Measurements from ENCODE around the gene KCNMB4.
"Not testable (repeated sequence)": the region's sequence is repeated elsewhere in the genome, so short reads cannot be mapped to it uniquely, and the experiment has no call there.

The KCNMB4 gene

DNA sequence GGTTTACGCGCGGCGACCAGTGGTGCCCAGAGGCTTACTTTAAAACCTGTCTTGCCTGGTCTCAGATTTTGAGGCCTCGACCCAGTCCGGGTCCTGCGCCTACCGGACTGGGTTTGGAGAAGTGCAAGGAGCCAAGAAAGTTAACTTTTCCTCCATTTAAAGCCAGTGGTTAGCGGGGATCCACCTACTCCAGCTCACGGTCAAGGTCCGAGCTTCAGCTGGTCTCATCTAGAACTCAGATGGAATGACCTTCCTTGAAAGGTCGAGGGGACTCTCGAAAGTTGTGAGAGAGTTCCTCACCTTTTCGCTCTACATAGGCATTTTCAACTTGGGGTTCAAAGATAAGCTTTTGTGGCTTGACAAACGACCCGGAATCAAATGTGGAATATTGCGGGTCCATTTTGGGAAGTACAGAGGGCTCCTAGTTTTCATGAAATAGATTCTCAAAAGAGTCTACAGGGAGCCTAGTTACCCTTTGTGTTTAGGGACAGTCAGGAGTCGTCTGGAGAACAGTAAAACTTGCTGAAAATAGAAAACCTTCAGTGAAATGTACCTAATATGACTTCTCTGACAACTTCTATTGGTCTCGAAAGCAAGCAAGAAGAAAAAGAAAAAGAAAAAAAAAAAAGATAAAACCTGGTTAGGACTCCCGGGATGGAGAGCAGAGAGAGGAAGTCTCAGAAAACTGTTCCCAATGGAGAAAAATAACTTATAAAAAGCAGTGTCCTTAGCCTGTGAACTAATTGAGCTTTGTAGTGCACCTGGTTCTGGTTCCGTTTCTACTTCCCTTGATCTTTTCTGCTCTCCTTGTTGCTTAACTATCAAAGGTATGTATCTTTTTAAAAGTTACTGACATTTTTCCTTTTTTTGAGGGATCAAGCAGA lies 1.4 kb downstream of the KCNMB4 start:
- no peak for DNase-seq (ENCODE audit: extremely low read depth in 1 of 2, low read depth in 1 of 2)

DNA sequence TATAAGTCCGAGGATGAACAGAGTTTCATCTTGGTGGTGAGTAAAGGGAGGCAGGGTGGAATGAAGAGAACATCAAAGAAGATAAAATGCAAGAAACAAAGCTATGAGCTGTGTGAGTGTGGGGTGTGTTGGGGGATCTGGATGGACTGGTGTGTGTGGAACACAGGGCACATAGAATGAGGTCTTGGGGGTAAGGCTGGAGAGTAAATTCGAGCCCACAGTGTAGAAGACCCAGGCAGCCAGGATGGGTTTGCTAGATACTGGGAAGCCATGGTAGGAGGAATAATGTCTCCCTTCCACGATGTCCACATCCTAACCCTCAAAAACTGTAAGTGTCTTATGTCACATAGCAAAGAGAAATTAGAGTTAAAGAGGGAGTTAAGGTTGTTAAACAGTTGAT lies 6.8 kb downstream of the KCNMB4 start:
- DNase-seq (ENCODE audit: extremely low read depth in 1 of 2, low read depth in 1 of 2): no peak

DNA sequence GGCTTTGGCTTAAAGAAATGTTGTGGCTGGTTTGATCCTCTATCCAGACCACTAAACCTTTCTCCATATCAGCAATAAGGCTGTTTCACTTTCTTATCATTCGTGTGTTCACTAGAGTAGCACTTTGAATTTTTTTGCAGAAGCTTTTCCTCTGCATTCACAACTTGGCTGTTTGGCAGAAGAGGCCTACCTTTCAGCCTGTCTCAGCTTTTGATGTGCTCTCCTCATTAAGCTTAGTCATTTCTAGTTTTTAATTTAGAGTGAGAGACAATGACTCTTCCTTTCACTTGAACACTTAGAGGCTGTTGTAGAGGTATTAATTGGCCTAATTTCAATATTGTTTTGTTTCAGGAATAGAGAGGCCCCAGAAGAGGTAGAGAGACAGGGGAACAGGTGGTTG lies 13.8 kb downstream of the KCNMB4 start:
- DNase-seq (ENCODE audit: extremely low read depth in 1 of 2, low read depth in 1 of 2): no peak

DNA sequence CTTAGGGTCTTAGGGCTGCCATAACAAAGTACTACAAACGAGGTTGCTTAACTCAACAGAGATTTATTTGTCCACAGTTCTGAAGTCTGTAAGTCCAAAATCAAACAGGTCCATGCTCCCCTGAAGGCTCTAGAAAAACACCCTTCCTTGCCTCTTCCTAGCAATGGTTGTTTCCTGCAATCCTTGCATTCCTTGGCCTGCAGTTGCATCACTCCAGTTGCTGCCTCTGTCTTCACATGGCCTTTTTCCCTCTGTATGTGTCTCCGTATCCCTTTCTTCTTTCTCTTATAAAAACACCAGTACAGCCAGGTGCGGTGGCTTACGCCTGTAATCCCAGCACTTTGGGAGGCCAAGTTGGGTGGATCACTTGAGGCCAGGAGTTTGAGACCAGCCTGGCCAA lies 17.4 kb downstream of the KCNMB4 start:
- DNase-seq (ENCODE audit: extremely low read depth in 1 of 2, low read depth in 1 of 2): no peak

DNA sequence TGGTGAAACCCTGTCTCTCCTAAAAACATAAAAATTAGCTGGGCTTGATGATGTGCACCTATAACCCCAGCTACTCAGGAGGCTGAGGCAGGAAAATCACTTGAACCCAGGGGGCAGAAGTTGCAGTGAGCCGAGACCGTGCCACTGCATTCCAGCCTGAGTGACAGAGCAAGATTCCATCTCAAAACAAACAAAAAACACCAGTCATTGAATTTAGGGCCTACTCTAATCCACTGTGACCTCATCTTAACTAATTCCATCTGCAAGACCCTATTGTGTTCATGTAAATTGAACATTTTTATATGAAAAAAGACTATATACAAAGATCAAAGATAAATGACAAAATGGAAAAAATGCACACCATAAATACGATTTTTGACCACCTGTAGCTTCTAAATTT lies 17.8 kb downstream of the KCNMB4 start:
- DNase-seq (ENCODE audit: extremely low read depth in 1 of 2, low read depth in 1 of 2): no peak

DNA sequence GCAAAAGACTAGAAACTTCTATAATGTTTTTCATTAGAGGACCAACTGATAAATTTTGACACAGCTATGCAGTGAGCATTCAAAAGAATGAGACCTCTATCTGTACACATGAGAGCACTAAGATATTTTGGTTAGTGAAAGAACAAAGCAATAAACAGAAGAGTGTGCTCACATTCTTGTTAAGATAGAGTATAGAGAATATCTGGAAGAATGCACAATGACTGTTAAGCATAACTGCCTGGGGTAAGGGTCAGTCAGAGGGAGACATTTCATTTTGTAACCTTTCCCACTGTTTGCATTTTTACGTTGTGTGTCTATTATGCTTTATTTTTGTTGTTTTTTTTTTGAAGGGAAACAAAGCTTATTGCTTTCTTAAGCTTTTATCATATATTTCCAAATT lies 20.7 kb downstream of the KCNMB4 start:
- DNase-seq (ENCODE audit: extremely low read depth in 1 of 2, low read depth in 1 of 2): no peak

DNA sequence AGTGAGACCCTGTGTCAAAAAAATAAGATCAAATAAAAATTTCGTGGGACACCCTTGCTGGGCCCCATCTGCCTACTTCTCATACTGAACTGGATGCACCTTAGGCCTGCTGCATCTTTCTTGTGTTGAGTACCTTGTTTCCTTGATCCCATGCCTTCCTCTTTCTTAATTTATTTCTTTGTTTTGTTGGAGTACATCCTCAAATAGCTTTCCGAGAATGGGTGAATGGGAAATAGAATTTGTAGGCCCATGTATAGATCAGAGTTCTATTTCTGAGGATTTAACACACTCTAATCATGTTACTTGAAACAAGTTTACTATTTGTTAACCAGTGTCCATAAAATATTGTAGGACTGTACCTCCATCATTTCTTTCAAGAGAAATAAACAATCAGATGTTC lies 23.6 kb downstream of the KCNMB4 start:
- DNase-seq (ENCODE audit: extremely low read depth in 1 of 2, low read depth in 1 of 2): no peak

DNA sequence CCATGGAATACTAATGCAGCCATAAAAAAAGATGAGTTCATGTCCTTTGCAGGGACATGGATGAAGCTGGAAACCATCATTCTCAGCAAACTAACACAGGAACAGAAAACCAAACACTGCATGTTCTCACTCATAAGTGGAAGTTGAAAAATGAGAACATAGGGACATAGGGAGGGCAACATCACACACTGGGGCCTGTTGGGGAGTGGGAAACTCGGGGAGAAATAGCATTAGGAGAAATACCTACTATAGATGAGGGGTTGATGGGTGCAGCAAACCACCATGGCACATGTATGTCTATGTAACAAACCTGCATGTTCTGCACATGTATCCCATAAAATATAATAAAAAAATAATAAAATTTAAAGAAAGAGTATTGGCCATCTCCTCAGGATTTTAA lies 26.5 kb downstream of the KCNMB4 start:
- not testable (repeated sequence) for DNase-seq (ENCODE audit: extremely low read depth in 1 of 2, low read depth in 1 of 2)

DNA sequence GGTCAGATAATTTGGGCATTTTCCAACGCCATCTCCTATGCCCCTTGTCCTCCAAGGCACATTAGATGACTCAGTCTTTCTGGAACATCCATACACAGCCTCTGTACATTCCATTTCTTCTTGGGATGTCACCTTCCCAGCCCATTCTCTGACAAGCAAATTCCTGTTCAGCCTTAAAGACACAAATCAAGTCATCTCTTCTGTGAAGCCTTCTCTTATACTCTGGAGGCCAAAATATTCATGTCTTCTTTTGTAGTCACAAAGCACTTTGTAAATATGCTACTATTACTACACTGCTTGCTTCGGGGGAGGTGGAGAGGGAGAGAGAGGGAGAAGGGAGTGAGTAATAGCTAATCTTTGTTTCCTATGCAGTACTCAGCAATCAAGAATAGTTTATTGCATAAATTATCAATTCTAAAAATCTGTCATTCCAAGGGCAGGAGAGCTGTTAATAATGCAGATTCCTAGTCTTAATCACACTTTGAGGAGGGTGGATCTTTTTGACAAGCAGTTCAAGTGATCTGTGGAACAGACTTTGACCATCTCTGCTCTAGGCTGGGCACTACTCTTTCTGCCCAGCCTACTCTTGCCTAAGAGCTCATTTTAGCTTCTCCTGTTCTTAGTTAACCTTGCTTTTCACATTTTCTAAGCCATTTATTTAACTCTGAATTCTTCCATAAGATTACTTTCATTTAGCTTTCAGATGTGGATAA lies 27.9 kb downstream of the KCNMB4 start:
- DNase-seq (ENCODE audit: extremely low read depth in 1 of 2, low read depth in 1 of 2): no peak

DNA sequence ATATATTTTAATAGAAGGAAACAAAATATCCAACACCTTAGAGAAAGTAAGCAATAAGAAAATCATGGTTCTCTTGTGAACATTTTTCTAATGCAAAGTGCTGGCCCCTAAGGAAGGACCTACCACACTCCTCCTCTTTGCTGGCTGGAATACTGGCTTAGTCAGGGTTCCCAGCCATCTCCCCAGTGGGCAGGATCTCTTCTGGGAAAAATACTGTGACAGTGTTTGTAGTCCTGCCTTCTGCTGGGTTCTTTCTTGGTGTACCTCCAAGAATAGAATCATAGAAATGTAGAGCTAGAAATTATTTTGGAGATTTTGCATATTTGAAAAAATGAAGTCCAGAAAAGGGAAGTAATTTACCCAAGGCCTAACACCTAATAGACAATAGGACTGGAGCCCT lies 31.9 kb downstream of the KCNMB4 start:
- DNase-seq (ENCODE audit: extremely low read depth in 1 of 2, low read depth in 1 of 2): no peak

DNA sequence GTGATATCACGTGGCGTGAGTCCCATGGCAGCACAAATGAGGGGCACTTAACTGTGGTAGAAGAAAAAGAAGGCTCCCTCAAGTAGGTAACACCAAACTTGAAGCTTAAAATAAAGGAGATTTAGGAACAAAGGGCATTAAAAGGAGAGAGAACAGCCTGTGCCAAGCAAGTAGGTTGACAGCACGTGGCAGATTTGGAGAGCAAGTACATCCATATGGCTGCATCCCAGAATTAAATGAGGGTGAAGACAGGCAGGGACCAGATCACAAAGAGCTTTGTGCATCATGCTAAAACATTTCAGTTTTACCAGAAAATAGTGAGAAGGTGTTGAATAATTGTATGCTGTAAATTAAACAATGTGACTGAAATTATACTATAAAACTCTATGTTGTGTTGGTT lies 32.8 kb downstream of the KCNMB4 start:
- DNase-seq (ENCODE audit: extremely low read depth in 1 of 2, low read depth in 1 of 2): no peak

DNA sequence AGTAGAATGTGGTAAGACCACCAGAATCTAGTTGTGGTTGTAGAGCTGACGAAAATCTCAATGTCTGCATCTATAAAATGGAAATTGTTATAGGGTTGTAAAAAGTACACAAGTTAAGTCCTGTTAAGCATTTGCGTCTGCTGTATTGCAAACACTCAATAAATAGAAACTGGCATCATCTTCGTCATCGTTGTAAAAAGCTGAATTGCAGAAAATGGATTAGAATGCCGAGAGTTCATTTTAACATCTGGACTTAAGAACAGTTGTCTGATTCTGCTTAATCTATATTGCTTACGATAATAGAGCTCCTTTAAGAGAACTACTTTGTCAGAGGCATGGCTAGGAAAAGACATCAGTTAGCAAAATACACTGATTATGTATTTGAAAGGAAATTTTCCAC lies 33.2 kb downstream of the KCNMB4 start:
- no peak for DNase-seq (ENCODE audit: extremely low read depth in 1 of 2, low read depth in 1 of 2)

DNA sequence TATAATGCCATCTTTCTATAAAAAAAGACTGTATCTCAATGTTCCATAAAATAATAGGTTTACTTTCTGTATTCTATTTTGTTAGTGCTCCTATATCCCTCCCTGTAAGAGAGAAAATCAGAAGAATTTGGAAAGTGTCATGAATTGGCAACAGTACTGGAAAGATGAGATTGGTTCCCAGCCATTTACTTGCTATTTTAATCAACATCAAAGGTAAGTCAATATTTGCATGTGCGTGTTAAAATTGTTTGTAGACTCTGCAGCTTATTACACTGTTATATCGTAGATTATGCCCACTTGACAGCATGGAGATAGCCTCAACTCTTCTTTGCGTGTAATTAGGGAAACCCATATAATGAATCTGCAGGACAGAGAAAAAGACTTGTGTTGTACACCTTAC lies 34.0 kb downstream of the KCNMB4 start:
- no peak for DNase-seq (ENCODE audit: extremely low read depth in 1 of 2, low read depth in 1 of 2)

DNA sequence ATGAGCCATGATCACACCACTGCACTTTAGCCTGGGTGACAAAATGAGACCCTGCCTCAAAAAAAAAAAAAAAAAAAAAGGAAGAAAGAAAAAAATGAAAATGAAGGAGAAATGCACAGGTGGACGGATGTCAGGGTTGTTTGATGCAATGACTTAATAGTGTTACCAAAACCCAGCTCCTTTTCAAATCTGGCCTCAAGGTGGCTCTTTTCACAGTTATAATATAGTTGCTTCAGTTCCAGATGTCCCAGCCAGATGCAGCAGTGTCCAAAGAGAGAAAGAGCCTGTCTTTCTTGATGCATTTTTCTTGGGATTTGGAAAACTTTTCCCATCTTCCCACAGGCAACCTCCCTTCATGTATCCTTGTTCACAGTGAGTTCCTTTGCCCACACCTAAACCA lies 36.5 kb downstream of the KCNMB4 start:
- DNase-seq (ENCODE audit: extremely low read depth in 1 of 2, low read depth in 1 of 2): no peak

DNA sequence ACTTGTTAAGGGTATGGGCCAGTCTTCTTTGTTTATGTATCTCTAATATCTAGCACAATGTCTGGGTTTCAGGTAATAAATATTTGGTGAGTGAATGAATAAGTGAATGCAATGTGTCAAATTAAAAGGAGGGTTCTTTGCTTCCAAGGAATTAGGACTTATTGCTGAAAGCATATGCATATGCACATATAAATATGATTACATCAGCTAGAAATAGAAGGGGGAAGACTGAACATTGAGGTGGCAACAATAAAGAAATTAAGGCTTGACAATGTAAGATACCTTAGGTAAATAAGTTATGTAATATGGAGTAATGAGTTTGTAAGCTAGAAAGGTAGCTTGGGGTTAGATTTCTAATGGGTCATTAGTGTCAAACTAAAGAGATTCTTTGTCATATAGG lies 37.7 kb downstream of the KCNMB4 start:
- no peak for DNase-seq (ENCODE audit: extremely low read depth in 1 of 2, low read depth in 1 of 2)

DNA sequence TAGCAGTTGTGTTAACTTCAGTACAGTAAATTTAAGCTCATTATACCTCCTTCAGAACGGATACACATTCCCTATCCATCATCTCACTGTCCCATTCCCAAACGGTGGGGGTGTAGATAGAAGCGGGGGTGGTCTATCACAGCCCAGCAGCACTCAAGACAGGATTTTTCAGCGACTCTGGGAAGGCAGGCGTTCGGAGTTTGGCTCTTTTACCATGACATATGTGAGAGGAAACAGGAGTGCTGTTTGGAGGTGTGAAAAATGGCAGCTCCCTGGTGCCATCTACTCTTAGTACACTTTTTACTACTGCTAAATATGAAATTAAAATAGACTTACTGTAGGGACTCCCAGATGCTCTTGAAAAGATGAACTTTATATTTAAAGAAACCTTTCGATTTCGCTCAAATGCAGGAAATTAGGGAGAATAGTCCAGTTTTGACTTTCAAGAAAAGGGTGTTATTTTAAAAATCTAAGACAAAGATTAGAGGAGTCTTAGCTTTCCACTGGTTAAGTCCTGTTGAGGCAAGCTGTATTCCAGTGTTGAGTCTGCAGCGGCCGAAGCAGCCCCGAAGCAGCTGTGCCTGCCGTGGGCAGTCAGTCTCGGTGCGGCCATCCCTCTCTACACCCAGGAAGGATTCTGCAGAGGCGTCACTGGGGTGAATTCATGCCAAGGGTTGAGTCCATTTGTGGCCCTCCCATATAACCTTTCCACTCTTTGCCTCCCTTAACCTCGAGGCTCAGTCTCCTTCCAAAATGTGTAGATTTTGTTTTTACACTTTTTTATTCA lies 42.1 kb downstream of the KCNMB4 start:
- DNase-seq (ENCODE audit: extremely low read depth in 1 of 2, low read depth in 1 of 2): no peak

DNA sequence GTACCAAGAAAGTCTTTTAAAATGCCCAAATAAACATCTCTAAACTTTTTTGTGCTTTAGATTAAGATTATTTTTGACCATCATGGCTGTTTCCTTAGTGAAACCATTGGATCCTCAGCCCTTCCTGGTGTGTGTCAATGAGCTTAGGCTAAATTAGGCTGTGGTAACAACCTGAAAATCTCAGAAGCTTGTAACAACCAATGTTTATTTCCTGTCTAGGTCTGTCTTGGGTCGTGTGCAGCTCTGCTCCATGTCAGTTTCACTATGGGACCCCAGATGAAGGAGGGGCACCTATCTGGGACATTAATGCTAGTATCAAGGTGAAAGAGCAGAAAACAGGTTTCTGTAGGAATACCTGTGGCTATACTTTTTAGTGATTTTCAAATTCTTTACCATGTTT lies 49.9 kb downstream of the KCNMB4 start:
- DNase-seq (ENCODE audit: extremely low read depth in 1 of 2, low read depth in 1 of 2): no peak

DNA sequence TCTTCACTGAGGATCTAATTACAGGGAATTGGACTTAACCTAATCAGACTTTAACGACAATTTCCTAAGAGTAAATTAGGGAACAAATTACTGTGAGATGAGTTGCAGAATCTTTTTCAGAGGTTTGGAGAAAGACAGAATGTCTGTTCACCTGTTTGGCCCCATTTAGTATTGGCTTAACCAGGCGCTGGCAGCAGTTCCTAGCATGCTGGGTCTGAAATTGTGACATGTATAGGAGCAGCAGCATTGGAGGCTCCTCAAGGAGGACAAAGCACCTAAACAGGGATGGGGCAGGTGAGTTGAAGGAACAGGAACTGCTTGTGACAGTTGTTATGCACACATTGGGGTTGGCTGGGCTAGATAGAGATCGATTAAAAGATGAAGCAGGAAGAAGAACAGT lies 51.0 kb downstream of the KCNMB4 start:
- no peak for DNase-seq (ENCODE audit: extremely low read depth in 1 of 2, low read depth in 1 of 2)

DNA sequence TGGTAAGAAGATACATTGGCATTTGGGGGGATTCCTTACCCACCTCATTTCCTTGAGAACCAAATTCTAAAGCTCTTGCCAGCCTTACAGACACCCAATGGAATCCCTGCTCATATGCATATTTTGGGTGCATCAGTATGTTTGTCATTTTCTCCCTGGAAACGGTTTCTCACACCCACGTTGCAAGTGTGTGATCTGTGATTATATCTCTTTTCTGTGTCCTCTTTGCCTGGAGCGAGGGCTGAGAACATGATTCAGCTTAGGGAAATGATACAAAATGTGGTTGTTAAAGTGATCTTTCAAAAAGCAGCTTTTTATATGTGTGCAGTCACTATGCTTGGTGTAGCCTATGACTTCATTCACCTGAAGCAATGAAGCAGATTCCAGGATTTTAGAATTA lies 52.0 kb downstream of the KCNMB4 start:
- DNase-seq (ENCODE audit: extremely low read depth in 1 of 2, low read depth in 1 of 2): no peak

DNA sequence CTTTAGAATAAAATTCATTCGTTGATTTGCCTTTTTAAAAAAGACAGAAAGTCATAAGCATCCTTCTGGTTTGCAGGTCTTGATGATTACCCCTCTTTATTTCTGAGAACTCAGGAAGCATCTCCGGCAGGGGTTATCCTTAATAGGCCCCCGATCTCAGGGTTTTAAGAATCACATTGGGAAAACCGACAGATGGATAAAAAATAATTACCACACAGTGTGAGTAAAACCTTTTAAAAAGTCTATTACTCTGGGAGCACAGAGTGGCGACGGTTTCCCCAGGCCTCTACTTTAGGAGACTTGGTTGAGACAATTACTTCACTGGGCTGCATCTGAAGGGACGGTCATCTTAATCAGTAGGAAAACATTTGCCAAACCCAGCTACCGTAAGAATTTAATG lies 56.5 kb downstream of the KCNMB4 start:
- DNase-seq (ENCODE audit: extremely low read depth in 1 of 2, low read depth in 1 of 2): no peak

DNA sequence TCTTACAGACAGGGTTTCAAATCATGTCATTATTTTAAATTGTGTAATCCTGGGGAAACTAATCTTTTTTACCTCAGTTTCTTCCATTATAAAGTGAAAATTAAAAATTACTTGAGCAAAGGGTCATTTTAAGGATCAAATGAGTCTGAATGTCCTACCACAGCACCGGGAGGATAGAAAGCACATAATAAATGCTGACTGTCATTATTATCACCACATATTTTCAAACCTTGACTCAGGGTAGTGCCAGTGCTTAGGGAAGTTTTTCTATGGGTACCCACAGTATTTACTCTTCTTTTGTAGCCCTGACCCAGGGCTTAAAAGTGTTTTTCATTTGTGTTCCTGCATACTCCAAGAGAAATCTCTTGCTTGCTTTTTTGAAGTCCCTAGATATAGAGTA lies 60.5 kb downstream of the KCNMB4 start:
- DNase-seq (ENCODE audit: extremely low read depth in 1 of 2, low read depth in 1 of 2): no peak

DNA sequence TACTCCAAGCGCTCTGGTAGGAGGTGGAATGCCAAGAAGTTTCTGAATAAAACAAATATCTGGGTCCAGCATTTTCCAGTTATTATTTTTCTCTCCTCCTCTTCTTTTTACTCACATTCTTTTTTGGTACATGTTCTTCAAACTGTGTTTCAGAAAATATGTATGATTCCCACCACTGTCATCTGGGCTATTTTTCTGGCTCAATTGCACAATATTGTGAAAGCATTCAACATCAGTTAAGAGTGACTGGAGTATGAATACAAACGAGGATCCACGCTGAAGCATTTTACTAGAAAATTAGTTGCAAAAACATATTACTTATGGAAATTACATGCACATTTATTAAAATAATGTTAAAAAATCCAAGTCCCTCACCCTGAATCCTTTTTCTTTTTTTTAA lies 61.5 kb downstream of the KCNMB4 start:
- no peak for DNase-seq (ENCODE audit: extremely low read depth in 1 of 2, low read depth in 1 of 2)

Measured in stimulated activated CD8-positive, alpha-beta memory T cell treated with anti-CD3 and anti-CD28 coated beads, Interleukin-7, amount 100 ng/mL, for 48 hours (primary cell).